H9 (cell line): ENCODE measurements around the gene PRLHR. TPM values are rescaled to one million over a fixed set of nuclear protein-coding genes. Genes with fewer than 3 reads are reported as not detected.

Experiments used
- DNase-seq: peaks from one replicate; pipeline ENCODE4 v3.0.0-alpha.2; 2017
- H2AFZ ChIP-seq: one replicate; pipeline ENCODE4 v1.6.1; 2013; ENCODE audit warnings: mild to moderate bottlenecking, low read length, control low read depth, moderate library complexity
- H2AK5ac ChIP-seq: 2 replicates; pipeline ENCODE4 v1.6.1; 2013; ENCODE audit warnings: low read length, control low read depth, mixed read lengths; ENCODE audit not compliant: insufficient read length
- H2BK120ac ChIP-seq: one replicate; pipeline ENCODE4 v1.6.1; 2013; ENCODE audit warnings: low read depth, mild to moderate bottlenecking, low read length, control low read depth, inconsistent platforms; ENCODE audit not compliant: poor library complexity, severe bottlenecking
- H2BK12ac ChIP-seq: 2 replicates; pipeline ENCODE4 v1.6.1; 2013; ENCODE audit warnings: low read length, control low read depth, mixed read lengths, low read depth; ENCODE audit not compliant: insufficient read length
- H2BK15ac ChIP-seq: 2 replicates; pipeline ENCODE4 v1.6.1; 2013; ENCODE audit warnings: low read depth, low read length, control low read depth
- H2BK20ac ChIP-seq: one replicate; pipeline ENCODE4 v1.6.1; 2013; ENCODE audit warnings: low read depth, mild to moderate bottlenecking, low read length, control low read depth, inconsistent platforms; ENCODE audit not compliant: poor library complexity, severe bottlenecking
- H2BK5ac ChIP-seq: 2 replicates; pipeline ENCODE4 v1.6.1; 2013; ENCODE audit warnings: low read length, control low read depth, mixed read lengths; ENCODE audit not compliant: insufficient read length
- H3K14ac ChIP-seq: 2 replicates; pipeline ENCODE4 v1.6.1; 2013; ENCODE audit warnings: low read length, control low read depth; ENCODE audit not compliant: insufficient read depth
- H3K18ac ChIP-seq: 2 replicates; pipeline ENCODE4 v1.6.1; 2013; ENCODE audit warnings: low read depth, mild to moderate bottlenecking, mixed read lengths, low read length, control low read depth; ENCODE audit not compliant: insufficient read length
- H3K23ac ChIP-seq: 2 replicates; pipeline ENCODE4 v1.6.1; 2013; ENCODE audit warnings: low read length, control low read depth, mixed read lengths, low read depth; ENCODE audit not compliant: insufficient read length
- H3K23me2 ChIP-seq: 2 replicates; pipeline ENCODE4 v1.6.1; 2013; ENCODE audit warnings: low read depth, mild to moderate bottlenecking, mixed read lengths, low read length, control low read depth; ENCODE audit not compliant: insufficient read length, poor library complexity, severe bottlenecking
- H3K27ac ChIP-seq: 2 replicates; pipeline ENCODE4 v1.5.1; 2013; ENCODE audit warnings: low read length, control low read depth, mixed read lengths, low read depth; ENCODE audit not compliant: insufficient read length
- H3K27me3 ChIP-seq: 2 replicates; pipeline ENCODE4 v1.6.1; 2013; ENCODE audit warnings: low read length, control low read depth, inconsistent platforms; ENCODE audit not compliant: insufficient read depth
- H3K4ac ChIP-seq: 2 replicates; pipeline ENCODE4 v1.6.1; 2013; ENCODE audit warnings: low read depth, mild to moderate bottlenecking, control low read depth, inconsistent platforms, low read length, moderate library complexity
- H3K4me1 ChIP-seq: 2 replicates; pipeline ENCODE4 v1.6.1; 2013; ENCODE audit warnings: low read length, control low read depth, inconsistent platforms; ENCODE audit not compliant: insufficient read depth
- H3K4me2 ChIP-seq: 2 replicates; pipeline ENCODE4 v1.6.1; 2013; ENCODE audit warnings: low read length, control low read depth, mixed read lengths; ENCODE audit not compliant: insufficient read length, insufficient read depth
- H3K56ac ChIP-seq: 2 replicates; pipeline ENCODE4 v1.6.1; 2013; ENCODE audit warnings: low read depth, mild to moderate bottlenecking, mixed read lengths, low read length, control low read depth; ENCODE audit not compliant: insufficient read length
- H3K79me1 ChIP-seq: 2 replicates; pipeline ENCODE4 v1.6.1; 2013; ENCODE audit warnings: low read depth, mild to moderate bottlenecking, moderate library complexity, low read length, control low read depth, inconsistent platforms; ENCODE audit not compliant: insufficient read depth, poor library complexity, severe bottlenecking
- H3K79me2 ChIP-seq: 2 replicates; pipeline ENCODE4 v1.6.1; 2013; ENCODE audit warnings: low read length, control low read depth, inconsistent platforms; ENCODE audit not compliant: insufficient read depth
- H3K9ac ChIP-seq: 2 replicates; pipeline ENCODE4 v1.6.1; 2013; ENCODE audit warnings: low read length, control low read depth, mixed read lengths; ENCODE audit not compliant: insufficient read length; ENCODE audit errors: extremely low read depth
- H3K9me3 ChIP-seq: one replicate; pipeline ENCODE4 v1.6.1; 2013; ENCODE audit warnings: low read depth, low read length, inconsistent platforms; ENCODE audit not compliant: control insufficient read depth
- H3T11ph ChIP-seq: one replicate; pipeline ENCODE4 v1.6.1; 2013; ENCODE audit warnings: mild to moderate bottlenecking, low read length, control low read depth, inconsistent platforms
- H4K20me1 ChIP-seq: one replicate; pipeline ENCODE4 v1.6.1; 2013; ENCODE audit not compliant: control insufficient read depth, insufficient read length, insufficient read depth
- H4K5ac ChIP-seq: 2 replicates; pipeline ENCODE4 v1.6.1; 2013; ENCODE audit warnings: low read depth, mild to moderate bottlenecking, mixed read lengths, low read length, control low read depth; ENCODE audit not compliant: insufficient read length
- H4K8ac ChIP-seq: replicated peaks from 2 replicates; pipeline ENCODE4 v1.6.1; 2013; ENCODE audit warnings: low read length, control low read depth, mixed read lengths, low read depth; ENCODE audit not compliant: insufficient read length
- H4K91ac ChIP-seq: 2 replicates; pipeline ENCODE4 v1.6.1; 2013; ENCODE audit warnings: low read depth, mild to moderate bottlenecking, moderate library complexity, mixed read lengths, low read length, control low read depth; ENCODE audit not compliant: insufficient read length
- H3K27ac Mint-ChIP-seq, 3 experiments: 2 replicates in 2 of 3; 3 replicates in 1 of 3; pipeline ENCODE4 v1.8.0; 2020 to 2021; ENCODE audit warnings: mixed read lengths in 3 of 3, mild to moderate bottlenecking in 1 of 3, moderate library complexity in 1 of 3
- H3K27me3 Mint-ChIP-seq: 2 replicates; pipeline ENCODE4 v1.8.0; 2021; ENCODE audit warnings: low read depth, mild to moderate bottlenecking, moderate library complexity, mixed read lengths
- H3K36me3 Mint-ChIP-seq, 3 experiments: 2 replicates in 2 of 3; 3 replicates in 1 of 3; pipeline ENCODE4 v1.8.0; 2020 to 2021; ENCODE audit warnings: low read depth in 3 of 3, mixed read lengths in 3 of 3; ENCODE audit not compliant: insufficient read depth in 1 of 3
- H3K4me1 Mint-ChIP-seq, 2 experiments: 2 replicates each; pipeline ENCODE4 v1.8.0; 2020; ENCODE audit warnings: mixed read lengths in 2 of 2
- H3K4me3 Mint-ChIP-seq, 2 experiments: 2 replicates in 1 of 2; 3 replicates in 1 of 2; pipeline ENCODE4 v1.8.0; 2020 to 2021; ENCODE audit warnings: mild to moderate bottlenecking in 2 of 2, mixed read lengths in 2 of 2, moderate library complexity in 1 of 2
- H3K9me3 Mint-ChIP-seq, 2 experiments: 2 replicates in 1 of 2; 3 replicates in 1 of 2; pipeline ENCODE4 v1.8.0; 2020; ENCODE audit warnings: mild to moderate bottlenecking in 2 of 2, mixed read lengths in 2 of 2, moderate library complexity in 1 of 2
- WGBS: extraction: QIAGEN DNeasy Blood & Tissue Kit; methylation state at CpG from one replicate; pipeline ENCODE4 v1.1.7; 2013; ENCODE audit warnings: missing lambda C conversion rate, low lambda C conversion rate, mixed read lengths; ENCODE audit not compliant: insufficient read length; ENCODE audit errors: extremely low coverage; 5-methylcytosine and 5-hydroxymethylcytosine counted together
- total RNA-seq: library from RNA; stranded (reverse); gene quantifications from 2 replicates; pipeline ENCODE4 v1.2.1, GENCODE V29; 2021
- TF ChIP-seq, protein P1 (sequence below): fragments of 200-600 bp; sonication (generic); conservative IDR thresholded peaks from 3 replicates; pipeline ENCODE4 v1.8.0; 2021; ENCODE audit warnings: antibody characterized with exemption, mild to moderate bottlenecking

The PRLHR gene
- total RNA-seq, 1 experiment from 2014 or later = not detected

GRCh38 chr10:118642228-118642627, 46.8 kb upstream of the PRLHR start:
- Histone ChIP-seq H3K4me2 (no peak overlapping the region), H3T11ph (no peak overlapping the region), H4K5ac (no peak overlapping the region), H2BK12ac (no peak overlapping the region), H3K56ac (no peak overlapping the region), H2BK20ac (no peak overlapping the region), H3K4ac (no peak overlapping the region), H3K14ac (no peak overlapping the region), H4K20me1 (no peaks in the 10 kb centered on the region), H2BK15ac (no peak overlapping the region), H2AFZ (no peak overlapping the region), H3K9ac (no peak overlapping the region), H2BK120ac (no peak overlapping the region), H3K79me2 (no peaks in the 10 kb centered on the region), H2BK5ac (no peak overlapping the region), H3K27ac (no peak overlapping the region), H2AK5ac (no peak overlapping the region), H4K8ac (no peak overlapping the region), H3K18ac (no peak overlapping the region), H3K9me3 (peaks cover 6% of the 10 kb centered on the region), H3K79me1 (no peaks in the 10 kb centered on the region), H3K23ac (no peak overlapping the region), H3K4me1 (no peaks in the 10 kb centered on the region), H4K91ac (no peak overlapping the region), H3K27me3 (no peaks in the 10 kb centered on the region; the same call in 1 of the 2 replicates), H3K23me2 (no peaks in the 10 kb centered on the region)
- no peak for DNase-seq
- Mint-ChIP-seq H3K27ac (no peak overlapping the region), H3K27me3 (peaks cover 69% of the 10 kb centered on the region), H3K9me3 (peaks cover 13 to 20% of the 10 kb centered on the region in 2 experiments), H3K36me3 (peaks cover 0 to 5% (median 3%) of the 10 kb centered on the region in 3 experiments; a peak in 5 of 7 replicates), H3K4me3 (no peak overlapping the region), H3K4me1 (peaks cover 13 to 24% of the 10 kb centered on the region in 2 experiments)
- WGBS = no CpG with 5 or more reads among the region's 2 CpGs
- TF ChIP-seq, protein P1, sequence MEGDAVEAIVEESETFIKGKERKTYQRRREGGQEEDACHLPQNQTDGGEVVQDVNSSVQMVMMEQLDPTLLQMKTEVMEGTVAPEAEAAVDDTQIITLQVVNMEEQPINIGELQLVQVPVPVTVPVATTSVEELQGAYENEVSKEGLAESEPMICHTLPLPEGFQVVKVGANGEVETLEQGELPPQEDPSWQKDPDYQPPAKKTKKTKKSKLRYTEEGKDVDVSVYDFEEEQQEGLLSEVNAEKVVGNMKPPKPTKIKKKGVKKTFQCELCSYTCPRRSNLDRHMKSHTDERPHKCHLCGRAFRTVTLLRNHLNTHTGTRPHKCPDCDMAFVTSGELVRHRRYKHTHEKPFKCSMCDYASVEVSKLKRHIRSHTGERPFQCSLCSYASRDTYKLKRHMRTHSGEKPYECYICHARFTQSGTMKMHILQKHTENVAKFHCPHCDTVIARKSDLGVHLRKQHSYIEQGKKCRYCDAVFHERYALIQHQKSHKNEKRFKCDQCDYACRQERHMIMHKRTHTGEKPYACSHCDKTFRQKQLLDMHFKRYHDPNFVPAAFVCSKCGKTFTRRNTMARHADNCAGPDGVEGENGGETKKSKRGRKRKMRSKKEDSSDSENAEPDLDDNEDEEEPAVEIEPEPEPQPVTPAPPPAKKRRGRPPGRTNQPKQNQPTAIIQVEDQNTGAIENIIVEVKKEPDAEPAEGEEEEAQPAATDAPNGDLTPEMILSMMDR = no peak
